Kidney epithelial cell (primary cell): ENCODE measurements around the gene TACR1. TPM values are rescaled to one million over a fixed set of nuclear protein-coding genes. Genes with fewer than 3 reads are reported as not detected.
"Not testable (repeated sequence)": the region's sequence is repeated elsewhere in the genome, so short reads cannot be mapped to it uniquely, and the experiment has no call there.

Source experiments
- DNase-seq: peaks from one replicate; pipeline ENCODE4 v3.0.0-alpha.2; 2010; ENCODE audit warnings: low read depth
- H3K27me3 ChIP-seq: 2 replicates; pipeline ENCODE4 v1.6.0; 2011; ENCODE audit warnings: low read length; ENCODE audit not compliant: control insufficient read depth, insufficient read depth
- H3K36me3 ChIP-seq: 2 replicates; pipeline ENCODE4 v1.5.1; 2011; ENCODE audit warnings: low read length; ENCODE audit not compliant: control insufficient read depth, insufficient read depth
- H3K4me3 ChIP-seq: 2 replicates; pipeline ENCODE4 v1.5.1; 2011; ENCODE audit warnings: low read depth, mild to moderate bottlenecking, control low read depth, low read length
- total RNA-seq: library from RNA; depleted of rRNA; stranded (reverse); fragments of >200 nt; gene quantifications from 2 replicates; pipeline ENCODE4 v1.2.3, GENCODE V29; 2015
- TF ChIP-seq, protein P1 (sequence below): IDR thresholded peaks from 2 replicates; pipeline ENCODE4 v1.5.1; 2011; ENCODE audit warnings: mild to moderate bottlenecking, moderate library complexity, low read length, control low read depth, inconsistent platforms; ENCODE audit not compliant: insufficient read depth, poor library complexity, severe bottlenecking

TACR1 gene
- total RNA-seq, 1 donor from 2014 or later = not detected

- no peak for DNase-seq
- Histone ChIP-seq H3K36me3 (no peaks in the 10 kb centered on the region), H3K4me3 (no peak overlapping the region), H3K27me3 (no peaks in the 10 kb centered on the region)
- TF ChIP-seq, protein P1, sequence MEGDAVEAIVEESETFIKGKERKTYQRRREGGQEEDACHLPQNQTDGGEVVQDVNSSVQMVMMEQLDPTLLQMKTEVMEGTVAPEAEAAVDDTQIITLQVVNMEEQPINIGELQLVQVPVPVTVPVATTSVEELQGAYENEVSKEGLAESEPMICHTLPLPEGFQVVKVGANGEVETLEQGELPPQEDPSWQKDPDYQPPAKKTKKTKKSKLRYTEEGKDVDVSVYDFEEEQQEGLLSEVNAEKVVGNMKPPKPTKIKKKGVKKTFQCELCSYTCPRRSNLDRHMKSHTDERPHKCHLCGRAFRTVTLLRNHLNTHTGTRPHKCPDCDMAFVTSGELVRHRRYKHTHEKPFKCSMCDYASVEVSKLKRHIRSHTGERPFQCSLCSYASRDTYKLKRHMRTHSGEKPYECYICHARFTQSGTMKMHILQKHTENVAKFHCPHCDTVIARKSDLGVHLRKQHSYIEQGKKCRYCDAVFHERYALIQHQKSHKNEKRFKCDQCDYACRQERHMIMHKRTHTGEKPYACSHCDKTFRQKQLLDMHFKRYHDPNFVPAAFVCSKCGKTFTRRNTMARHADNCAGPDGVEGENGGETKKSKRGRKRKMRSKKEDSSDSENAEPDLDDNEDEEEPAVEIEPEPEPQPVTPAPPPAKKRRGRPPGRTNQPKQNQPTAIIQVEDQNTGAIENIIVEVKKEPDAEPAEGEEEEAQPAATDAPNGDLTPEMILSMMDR = no peak
Observed at GRCh38 chr2:75153221-75153620, 46.1 kb downstream of the TACR1 start.

DNA sequence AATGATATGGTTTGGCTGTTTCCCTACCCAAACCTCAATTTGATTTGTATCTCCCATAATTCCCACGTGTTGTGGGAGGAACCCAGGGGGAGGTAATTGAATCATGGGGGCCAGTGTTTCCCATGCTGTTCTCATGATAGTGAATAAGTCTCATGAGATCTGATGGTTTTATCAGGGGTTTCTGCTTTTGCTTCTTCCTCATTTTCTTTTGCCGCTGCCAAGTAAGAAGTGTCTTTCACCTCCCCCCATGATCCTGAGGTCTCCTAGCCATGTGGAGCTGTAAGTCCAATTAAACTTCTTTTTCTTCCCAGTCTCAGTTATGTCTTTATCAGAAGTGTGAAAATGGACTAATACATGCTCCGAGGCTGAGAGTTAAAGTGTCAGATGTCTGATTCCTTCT lies 47.1 kb downstream of the TACR1 start:
- H3K27me3 ChIP-seq, H3K4me3 ChIP-seq, DNase-seq, H3K36me3 ChIP-seq: not testable (repeated sequence)

GRCh38 chr2:75147884-75148283 lies 51.4 kb downstream of the TACR1 start:
- H3K36me3 ChIP-seq, DNase-seq, H3K27me3 ChIP-seq: not testable (repeated sequence)

DNA sequence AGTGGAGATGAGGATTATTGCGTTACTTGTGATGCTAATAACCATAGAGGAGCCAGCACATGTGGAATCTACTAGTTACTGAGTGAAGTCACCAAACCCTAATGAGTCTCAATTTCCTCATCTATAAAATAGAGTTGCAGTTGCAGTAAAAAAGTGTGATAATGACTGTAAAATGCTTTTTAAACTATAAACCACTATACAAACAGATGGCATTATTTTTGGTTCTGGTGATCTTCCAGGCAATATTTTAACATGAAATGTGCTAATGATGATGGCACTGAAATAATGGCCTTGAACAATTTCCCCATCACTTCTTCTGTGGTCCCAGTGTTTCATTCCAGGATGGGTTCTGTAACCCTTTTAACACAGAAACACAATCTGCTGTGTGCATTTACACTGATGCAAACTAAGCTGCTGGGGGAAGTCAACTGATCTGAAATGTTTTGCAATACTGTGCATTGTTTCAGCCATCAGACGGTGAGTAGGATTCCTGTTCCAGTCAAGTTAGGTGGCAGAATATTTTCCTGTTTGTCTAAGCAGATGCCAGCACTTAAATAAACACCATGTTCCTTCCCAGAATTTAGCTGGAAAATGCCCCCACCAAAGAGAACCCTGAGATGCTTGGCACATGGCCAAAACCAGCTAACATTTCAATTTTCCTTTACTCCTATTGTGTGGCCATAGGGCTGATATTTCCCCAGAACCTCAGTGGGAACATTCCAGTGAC lies 52.6 kb downstream of the TACR1 start:
- TF ChIP-seq, protein P1 = no peak
- H3K27me3 ChIP-seq = no peaks in the 10 kb centered on the region
- H3K36me3 ChIP-seq = no peaks in the 10 kb centered on the region
- no peak overlapping the region for H3K4me3 ChIP-seq
- no peak for DNase-seq

More at GRCh38 chr2:75147884-75148283, 51.4 kb downstream of the TACR1 start:
- H3K4me3 ChIP-seq = not testable (repeated sequence)

DNA sequence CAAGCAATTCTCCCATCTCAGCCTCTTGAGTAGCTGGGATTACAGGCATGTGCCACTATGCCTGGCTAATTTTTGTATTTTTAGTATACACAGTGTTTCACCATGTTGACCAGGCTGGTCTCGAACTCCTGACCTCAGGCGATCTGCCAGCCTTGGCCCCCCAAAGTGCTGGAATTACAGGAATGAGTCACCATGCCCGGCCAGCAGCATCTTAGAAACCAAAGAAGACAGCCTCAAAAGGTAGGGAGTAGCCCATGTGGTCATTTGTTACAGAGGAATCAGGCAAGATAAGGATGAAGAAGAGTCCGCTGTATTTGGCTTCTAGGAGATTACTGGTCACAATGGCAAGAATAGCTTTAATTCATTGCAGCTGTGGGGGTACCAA lies 53.1 kb downstream of the TACR1 start:
- H3K4me3 ChIP-seq, H3K36me3 ChIP-seq, DNase-seq: not testable (repeated sequence)

GRCh38 chr2:75142081-75142480 lies 57.2 kb downstream of the TACR1 start:
- TF ChIP-seq, protein P1 = no peak
- Histone ChIP-seq H3K36me3 (no peaks in the 10 kb centered on the region), H3K27me3 (no peaks in the 10 kb centered on the region), H3K4me3 (no peak overlapping the region)
- no peak for DNase-seq

More for the DNA sequence above, 53.1 kb downstream of the TACR1 start:
- not testable (repeated sequence) for H3K27me3 ChIP-seq

- TF ChIP-seq, protein P1 = no peak
- H3K4me3 ChIP-seq = no peak overlapping the region
- DNase-seq = no peak
- H3K27me3 ChIP-seq = no peaks in the 10 kb centered on the region
- no peaks in the 10 kb centered on the region for H3K36me3 ChIP-seq
Observed at GRCh38 chr2:75140288-75140687, 59.0 kb downstream of the TACR1 start.
